HepG2 (cell line): Measurements from ENCODE around the gene GPS1.

Experiments
- CBFB ChIP-seq: sonication (generic); formaldehyde crosslinking; IDR thresholded peaks from 2 replicates; pipeline ENCODE4 v1.4.0; 2020; ENCODE audit warnings: missing genetic modification reagents
- CEBPB ChIP-seq: IDR thresholded peaks from 2 replicates; pipeline ENCODE4 v1.6.1; 2011; ENCODE audit warnings: low read depth, low read length, improper control_type of control experiment, borderline replicate concordance
- EZH2 ChIP-seq: conservative IDR thresholded peaks from 2 replicates; pipeline ENCODE4 v1.6.1; 2012; ENCODE audit warnings: mild to moderate bottlenecking, low read depth, low read length, moderate library complexity
- SAFB2 ChIP-seq: sonication (generic); formaldehyde crosslinking; IDR thresholded peaks from 2 replicates; pipeline ENCODE4 v1.5.1; 2020; ENCODE audit warnings: missing genetic modification reagents, low read depth, mild to moderate bottlenecking, borderline replicate concordance
- SIX1 ChIP-seq: sonication (generic); formaldehyde crosslinking; IDR thresholded peaks from 2 replicates; pipeline ENCODE4 v1.4.0; 2020; ENCODE audit warnings: missing genetic modification reagents, borderline replicate concordance
- SP1 ChIP-seq, 2 experiments: fragments of 450-650 bp in 1 of 2; sonication (generic) in 1 of 2; formaldehyde crosslinking in 1 of 2; IDR thresholded peaks; 2 replicates each; pipeline versions ENCODE4 v1.4.0 to v1.6.1; 2016 to 2020; ENCODE audit warnings: missing genetic modification reagents in 1 of 2
- ZBTB3 ChIP-seq: sonication (generic); formaldehyde crosslinking; IDR thresholded peaks from 2 replicates; pipeline ENCODE4 v1.4.0; 2020; ENCODE audit warnings: low read depth, mild to moderate bottlenecking, moderate library complexity, missing genetic modification reagents, borderline replicate concordance
- ZMYM2 ChIP-seq: sonication (generic); formaldehyde crosslinking; IDR thresholded peaks from 2 replicates; pipeline ENCODE4 v1.8.0; 2022; ENCODE audit warnings: mild to moderate bottlenecking, missing genetic modification reagents
- ZNF335 ChIP-seq: sonication (generic); formaldehyde crosslinking; IDR thresholded peaks from 2 replicates; pipeline ENCODE4 v1.4.0; 2020; ENCODE audit warnings: missing genetic modification reagents
- TF ChIP-seq, protein P1 (sequence below): sonication (generic); formaldehyde crosslinking; IDR thresholded peaks from 2 replicates; pipeline ENCODE4 v1.9.0; 2021; ENCODE audit warnings: missing genetic modification reagents, borderline replicate concordance
- TF ChIP-seq, protein P2 (sequence below), 2 experiments: sonication (generic) in 1 of 2; formaldehyde crosslinking in 1 of 2; IDR thresholded peaks; 2 replicates each; pipeline versions ENCODE4 v1.5.1 to v1.6.1; 2011 to 2020; ENCODE audit warnings: borderline replicate concordance in 1 of 2, low read depth in 1 of 2, low read length in 1 of 2, mild to moderate bottlenecking in 1 of 2, missing genetic modification reagents in 1 of 2, moderate library complexity in 1 of 2
- TF ChIP-seq, protein P3 (sequence below): IDR thresholded peaks from 2 replicates; pipeline ENCODE4 v1.6.1; 2018; ENCODE audit warnings: missing genetic modification reagents
- TF ChIP-seq, protein P4 (sequence below): sonication (generic); formaldehyde crosslinking; IDR thresholded peaks from 2 replicates; pipeline ENCODE4 v1.8.1; 2023; ENCODE audit warnings: mild to moderate bottlenecking, missing genetic modification reagents

DNA sequence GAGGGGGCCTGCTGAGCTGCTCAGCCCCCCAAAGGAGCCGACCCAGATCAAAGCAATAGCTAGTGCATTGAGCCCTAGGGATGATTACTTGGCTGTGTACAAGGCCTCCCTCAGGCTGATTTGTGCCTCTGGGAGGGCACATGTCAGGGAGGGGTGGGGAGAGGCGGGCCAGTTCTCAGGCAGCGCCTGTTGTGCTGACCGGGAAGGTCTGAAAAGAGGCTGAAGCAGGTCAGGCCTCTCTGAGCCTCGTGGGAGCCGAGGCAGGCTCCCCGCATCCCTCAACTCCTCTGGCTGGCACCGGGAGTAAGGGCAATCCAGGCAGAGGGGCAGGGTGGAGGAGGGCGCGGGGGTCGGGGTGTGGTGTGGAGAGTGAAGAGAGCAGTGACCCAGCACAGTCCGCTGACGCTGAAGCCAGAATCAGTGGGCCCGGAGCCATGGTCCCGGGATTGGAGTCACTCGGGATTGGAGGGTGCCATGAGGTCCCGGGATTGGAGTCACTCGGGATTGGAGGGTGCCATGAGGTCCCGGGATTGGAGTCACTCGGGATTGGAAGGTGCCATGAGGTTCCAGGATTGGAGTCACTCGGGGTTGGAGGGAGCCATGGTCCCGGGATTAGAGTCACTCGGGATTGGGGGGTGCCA, 17.2 kb upstream of the GPS1 start:
- no peak for TF ChIP-seq ZMYM2 (CRISPR knock-in tag)
- no peak for TF ChIP-seq SP1 (IDR thresholded peaks at IDR 0.05)
- no peak for TF ChIP-seq SP1 (CRISPR knock-in tag; IDR thresholded peaks at IDR 0.05)
- TF ChIP-seq, protein P1, sequence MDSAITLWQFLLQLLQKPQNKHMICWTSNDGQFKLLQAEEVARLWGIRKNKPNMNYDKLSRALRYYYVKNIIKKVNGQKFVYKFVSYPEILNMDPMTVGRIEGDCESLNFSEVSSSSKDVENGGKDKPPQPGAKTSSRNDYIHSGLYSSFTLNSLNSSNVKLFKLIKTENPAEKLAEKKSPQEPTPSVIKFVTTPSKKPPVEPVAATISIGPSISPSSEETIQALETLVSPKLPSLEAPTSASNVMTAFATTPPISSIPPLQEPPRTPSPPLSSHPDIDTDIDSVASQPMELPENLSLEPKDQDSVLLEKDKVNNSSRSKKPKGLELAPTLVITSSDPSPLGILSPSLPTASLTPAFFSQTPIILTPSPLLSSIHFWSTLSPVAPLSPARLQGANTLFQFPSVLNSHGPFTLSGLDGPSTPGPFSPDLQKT (CRISPR knock-in tag), result no peak
- TF ChIP-seq ZBTB3, result no peak
- TF ChIP-seq, protein P2, sequence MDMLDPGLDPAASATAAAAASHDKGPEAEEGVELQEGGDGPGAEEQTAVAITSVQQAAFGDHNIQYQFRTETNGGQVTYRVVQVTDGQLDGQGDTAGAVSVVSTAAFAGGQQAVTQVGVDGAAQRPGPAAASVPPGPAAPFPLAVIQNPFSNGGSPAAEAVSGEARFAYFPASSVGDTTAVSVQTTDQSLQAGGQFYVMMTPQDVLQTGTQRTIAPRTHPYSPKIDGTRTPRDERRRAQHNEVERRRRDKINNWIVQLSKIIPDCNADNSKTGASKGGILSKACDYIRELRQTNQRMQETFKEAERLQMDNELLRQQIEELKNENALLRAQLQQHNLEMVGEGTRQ (IDR thresholded peaks at IDR 0.05; ENCODE audit: low read depth, low read length), result no peak
- TF ChIP-seq, protein P2 (CRISPR knock-in tag; IDR thresholded peaks at IDR 0.05; ENCODE audit: borderline replicate concordance), result no peak
- no peak for TF ChIP-seq CEBPB
- no peak for TF ChIP-seq EZH2
- TF ChIP-seq, protein P3, sequence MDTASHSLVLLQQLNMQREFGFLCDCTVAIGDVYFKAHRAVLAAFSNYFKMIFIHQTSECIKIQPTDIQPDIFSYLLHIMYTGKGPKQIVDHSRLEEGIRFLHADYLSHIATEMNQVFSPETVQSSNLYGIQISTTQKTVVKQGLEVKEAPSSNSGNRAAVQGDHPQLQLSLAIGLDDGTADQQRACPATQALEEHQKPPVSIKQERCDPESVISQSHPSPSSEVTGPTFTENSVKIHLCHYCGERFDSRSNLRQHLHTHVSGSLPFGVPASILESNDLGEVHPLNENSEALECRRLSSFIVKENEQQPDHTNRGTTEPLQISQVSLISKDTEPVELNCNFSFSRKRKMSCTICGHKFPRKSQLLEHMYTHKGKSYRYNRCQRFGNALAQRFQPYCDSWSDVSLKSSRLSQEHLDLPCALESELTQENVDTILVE (CRISPR knock-in tag), result no peak
- no peak for TF ChIP-seq SIX1 (CRISPR knock-in tag)
- TF ChIP-seq, protein P4, sequence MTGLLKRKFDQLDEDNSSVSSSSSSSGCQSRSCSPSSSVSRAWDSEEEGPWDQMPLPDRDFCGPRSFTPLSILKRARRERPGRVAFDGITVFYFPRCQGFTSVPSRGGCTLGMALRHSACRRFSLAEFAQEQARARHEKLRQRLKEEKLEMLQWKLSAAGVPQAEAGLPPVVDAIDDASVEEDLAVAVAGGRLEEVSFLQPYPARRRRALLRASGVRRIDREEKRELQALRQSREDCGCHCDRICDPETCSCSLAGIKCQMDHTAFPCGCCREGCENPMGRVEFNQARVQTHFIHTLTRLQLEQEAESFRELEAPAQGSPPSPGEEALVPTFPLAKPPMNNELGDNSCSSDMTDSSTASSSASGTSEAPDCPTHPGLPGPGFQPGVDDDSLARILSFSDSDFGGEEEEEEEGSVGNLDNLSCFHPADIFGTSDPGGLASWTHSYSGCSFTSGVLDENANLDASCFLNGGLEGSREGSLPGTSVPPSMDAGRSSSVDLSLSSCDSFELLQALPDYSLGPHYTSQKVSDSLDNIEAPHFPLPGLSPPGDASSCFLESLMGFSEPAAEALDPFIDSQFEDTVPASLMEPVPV (CRISPR knock-in tag), result no peak
- TF ChIP-seq CBFB (CRISPR knock-in tag), result no peak
- no peak for TF ChIP-seq ZNF335 (CRISPR knock-in tag)
- TF ChIP-seq SAFB2 (CRISPR knock-in tag), result no peak
